Measurements from ENCODE around the gene DRC1.

DRC1 gene

GRCh38 chr2:26435106-26435505 is 33.4 kb downstream of the DRC1 start:
- H3K4me3 ChIP-seq (ENCODE audit: low read depth, low read length): no peak overlapping the region
- in situ Hi-C loops (cut with HindIII; ENCODE audit: low sequenced_read_pairs): no loop called here
- DNase-seq (ENCODE audit: low read depth, low spot score): no peak
- no peak for TF ChIP-seq CTCF (IDR thresholded peaks at IDR 0.05; ENCODE audit: low read depth, low read length)

- in situ Hi-C loops (cut with HindIII; ENCODE audit: low sequenced_read_pairs): no loop called here
- no peak for DNase-seq (ENCODE audit: low read depth, low spot score)
- TF ChIP-seq CTCF (IDR thresholded peaks at IDR 0.05; ENCODE audit: low read depth, low read length): no peak
- no peak overlapping the region for H3K4me3 ChIP-seq (ENCODE audit: low read depth, low read length)
Measured at GRCh38 chr2:26438526-26438925, 36.8 kb downstream of the DRC1 start.

GRCh38 chr2:26438926-26439325 is 37.2 kb downstream of the DRC1 start:
- DNase-seq (ENCODE audit: low read depth, low spot score): no peak
- in situ Hi-C loops (cut with HindIII; ENCODE audit: low sequenced_read_pairs): no loop called here
- no peak overlapping the region for H3K4me3 ChIP-seq (ENCODE audit: low read depth, low read length)
- TF ChIP-seq CTCF (IDR thresholded peaks at IDR 0.05; ENCODE audit: low read depth, low read length): no peak

- TF ChIP-seq CTCF (IDR thresholded peaks at IDR 0.05; ENCODE audit: low read depth, low read length): no peak
- in situ Hi-C loops (cut with HindIII; ENCODE audit: low sequenced_read_pairs): no loop called here
- DNase-seq (ENCODE audit: low read depth, low spot score): no peak
- no peak overlapping the region for H3K4me3 ChIP-seq (ENCODE audit: low read depth, low read length)
Measured at GRCh38 chr2:26442301-26442700, 40.6 kb downstream of the DRC1 start.

GRCh38 chr2:26442707-26443106 is 41.0 kb downstream of the DRC1 start:
- no peak for TF ChIP-seq CTCF (IDR thresholded peaks at IDR 0.05; ENCODE audit: low read depth, low read length)
- no peak for DNase-seq (ENCODE audit: low read depth, low spot score)
- H3K4me3 ChIP-seq (ENCODE audit: low read depth, low read length): no peak overlapping the region
- in situ Hi-C loops (cut with HindIII; ENCODE audit: low sequenced_read_pairs): no loop called here

- no peak overlapping the region for H3K4me3 ChIP-seq (ENCODE audit: low read depth, low read length)
- no peak for DNase-seq (ENCODE audit: low read depth, low spot score)
- TF ChIP-seq CTCF (IDR thresholded peaks at IDR 0.05; ENCODE audit: low read depth, low read length): no peak
- in situ Hi-C loops (cut with HindIII; ENCODE audit: low sequenced_read_pairs): no loop called here
Measured at GRCh38 chr2:26444236-26444635, 42.5 kb downstream of the DRC1 start.

GRCh38 chr2:26448651-26449050 is 46.9 kb downstream of the DRC1 start:
- H3K4me3 ChIP-seq (ENCODE audit: low read depth, low read length): no peak overlapping the region
- DNase-seq (ENCODE audit: low read depth, low spot score): no peak
- no peak for TF ChIP-seq CTCF (IDR thresholded peaks at IDR 0.05; ENCODE audit: low read depth, low read length)
- in situ Hi-C loops (cut with HindIII; ENCODE audit: low sequenced_read_pairs): no loop called here
